ENCODE results near the gene ZNF275. TPM values are rescaled to one million over a fixed set of nuclear protein-coding genes. Genes with fewer than 3 reads are reported as not detected.

ZNF275 gene
- total RNA-seq, 1 experiment from 2014 or later = 9.8 TPM

DNA sequence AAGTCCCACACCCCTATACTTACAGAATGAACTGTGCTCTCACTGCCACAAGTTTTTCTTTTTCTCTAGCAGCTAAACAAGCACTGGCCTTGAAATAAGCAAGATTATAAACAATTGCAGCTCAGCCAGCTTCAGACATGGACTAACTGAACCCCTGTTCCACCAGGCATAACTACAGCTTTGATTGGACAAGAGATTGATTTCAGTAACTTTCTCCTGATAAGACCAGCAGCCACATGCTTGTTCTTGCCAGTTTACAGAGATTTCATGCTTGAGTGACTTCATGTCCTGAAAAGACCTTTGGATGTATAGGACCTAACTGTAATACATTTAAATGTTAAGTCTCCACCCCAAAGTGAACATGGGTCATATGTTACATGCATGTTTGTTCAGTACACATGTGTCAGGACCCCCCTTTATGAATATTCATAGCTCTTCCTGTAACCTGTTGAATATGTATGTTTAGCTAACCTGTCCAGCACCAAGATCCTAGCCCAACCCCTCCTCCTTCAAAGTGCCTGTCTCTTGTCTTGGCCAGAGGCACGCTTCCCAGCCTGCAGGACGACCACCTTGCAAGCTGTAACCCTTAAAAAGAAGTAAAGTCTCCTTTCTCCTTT lies 27.9 kb downstream of the ZNF275 start:
- Histone ChIP-seq H3K4me1 (ENCODE audit: control insufficient read depth in 1 of 2, insufficient read depth in 2 of 2, low read length in 2 of 2) (no peaks in the 10 kb centered on the region), H4K20me1 (ENCODE audit: insufficient read depth) (no peaks in the 10 kb centered on the region), H3K4me2 (ENCODE audit: low read length) (no peak overlapping the region), H3K27me3 (ENCODE audit: insufficient read depth, low read length) (peaks cover 4% of the 10 kb centered on the region; the same call in 1 of the 2 replicates), H3K4me3 (replicated peaks in 1 of 2; ENCODE audit: low read depth in 1 of 2, low read length in 2 of 2) (no peak overlapping the region), H3K79me2 (ENCODE audit: insufficient read depth, low read length) (no peaks in the 10 kb centered on the region), H3K9me2 (ENCODE audit: insufficient read depth) (no peaks in the 10 kb centered on the region), H3K9ac (ENCODE audit: low read length) (no peak overlapping the region), H3K36me3 (ENCODE audit: control insufficient read depth in 1 of 2, insufficient read depth in 2 of 2, low read length in 2 of 2) (no peaks in the 10 kb centered on the region), H2AFZ (ENCODE audit: low read depth, low read length, poor library complexity, severe bottlenecking) (no peak overlapping the region), H3K27ac (ENCODE audit: low read depth, low read length) (no peak overlapping the region), H3K9me3 (ENCODE audit: control insufficient read depth in 1 of 2, insufficient read depth in 1 of 2, low read depth in 1 of 2, low read length in 2 of 2) (no peaks in the 10 kb centered on the region)
- intact Hi-C loops (cut with micrococcal nuclease) = no loop called here
- POLR2A ChIA-PET = no interaction called here
- ATAC-seq (no peak), DNase-seq (ENCODE audit: low read depth, low spot score) (no peak)
- CTCF ChIA-PET = no interaction called here
- RAD21 ChIA-PET (ENCODE audit: low non-redundant PET in 1 of 2, low total read pairs in 2 of 2, uncharacterized antibody in 2 of 2, unreplicated experiment in 2 of 2) = no interaction called here
- TF ChIP-seq, protein P1, sequence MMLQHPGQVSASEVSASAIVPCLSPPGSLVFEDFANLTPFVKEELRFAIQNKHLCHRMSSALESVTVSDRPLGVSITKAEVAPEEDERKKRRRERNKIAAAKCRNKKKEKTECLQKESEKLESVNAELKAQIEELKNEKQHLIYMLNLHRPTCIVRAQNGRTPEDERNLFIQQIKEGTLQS (IDR thresholded peaks at IDR 0.05) = no peak
- TF ChIP-seq SIN3A (IDR thresholded peaks at IDR 0.05; ENCODE audit: low read depth) (no peak), TCF7L2 (IDR thresholded peaks at IDR 0.05; ENCODE audit: borderline replicate concordance, extremely low read depth, insufficient read depth, insufficient read length) (no peak), ZFX (IDR thresholded peaks at IDR 0.05) (no peak), CEBPB (IDR thresholded peaks at IDR 0.05; ENCODE audit: low read depth) (no peak), SP1 (IDR thresholded peaks at IDR 0.05; ENCODE audit: low read depth) (no peak), EGR1 (IDR thresholded peaks at IDR 0.05; ENCODE audit: low read depth) (no peak), ELF1 (IDR thresholded peaks at IDR 0.05; ENCODE audit: borderline replicate concordance, low read depth) (no peak), ZNF274 (IDR thresholded peaks at IDR 0.05; ENCODE audit: low read depth, low read length) (no peak)
- no TSS peak for BruUV-seq (replicated peaks)

DNA sequence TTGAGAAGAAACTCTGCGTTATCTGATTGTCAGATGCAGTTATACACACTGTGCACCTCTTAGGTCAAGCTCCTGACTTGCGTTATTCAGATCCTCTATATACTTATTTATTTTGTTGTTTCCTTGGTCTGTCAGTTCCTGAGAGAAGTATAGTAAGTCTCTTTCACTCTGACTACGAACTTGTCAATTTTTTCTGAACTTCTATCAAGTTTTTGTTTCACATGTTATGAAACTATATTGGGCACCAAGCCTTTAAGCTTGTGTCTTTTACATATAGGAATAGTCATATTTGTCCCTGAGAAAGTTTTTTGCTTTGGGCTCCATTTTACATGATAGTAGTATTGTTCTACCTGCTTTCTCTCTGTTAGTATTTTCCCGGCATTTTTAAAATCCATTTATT lies 31.7 kb downstream of the ZNF275 start:
- no TSS peak for BruUV-seq (replicated peaks)

More for the DNA sequence above, 31.7 kb downstream of the ZNF275 start:
- ChIA-PET RAD21 (ENCODE audit: low non-redundant PET in 1 of 2, low total read pairs in 2 of 2, uncharacterized antibody in 2 of 2, unreplicated experiment in 2 of 2) (no interaction called here), CTCF (no interaction called here), POLR2A (no interaction called here)
- Histone ChIP-seq H3K36me3 (ENCODE audit: control insufficient read depth in 1 of 2, insufficient read depth in 2 of 2, low read length in 2 of 2) (no peaks in the 10 kb centered on the region), H3K9me3 (ENCODE audit: control insufficient read depth in 1 of 2, insufficient read depth in 1 of 2, low read depth in 1 of 2, low read length in 2 of 2) (no peaks in the 10 kb centered on the region), H2AFZ (ENCODE audit: low read depth, low read length, poor library complexity, severe bottlenecking) (no peak overlapping the region), H3K4me3 (replicated peaks in 1 of 2; ENCODE audit: low read depth in 1 of 2, low read length in 2 of 2) (no peak overlapping the region), H4K20me1 (ENCODE audit: insufficient read depth) (no peaks in the 10 kb centered on the region), H3K79me2 (ENCODE audit: insufficient read depth, low read length) (no peaks in the 10 kb centered on the region), H3K4me1 (ENCODE audit: control insufficient read depth in 1 of 2, insufficient read depth in 2 of 2, low read length in 2 of 2) (no peaks in the 10 kb centered on the region), H3K27ac (ENCODE audit: low read depth, low read length) (no peak overlapping the region), H3K9ac (ENCODE audit: low read length) (no peak overlapping the region), H3K4me2 (ENCODE audit: low read length) (no peak overlapping the region), H3K27me3 (ENCODE audit: insufficient read depth, low read length) (peaks cover 4% of the 10 kb centered on the region; the same call in 1 of the 2 replicates), H3K9me2 (ENCODE audit: insufficient read depth) (no peaks in the 10 kb centered on the region)
- ATAC-seq (no peak), DNase-seq (ENCODE audit: low read depth, low spot score) (no peak)
- intact Hi-C loops (cut with micrococcal nuclease) = no loop called here
- TF ChIP-seq, protein P2, sequence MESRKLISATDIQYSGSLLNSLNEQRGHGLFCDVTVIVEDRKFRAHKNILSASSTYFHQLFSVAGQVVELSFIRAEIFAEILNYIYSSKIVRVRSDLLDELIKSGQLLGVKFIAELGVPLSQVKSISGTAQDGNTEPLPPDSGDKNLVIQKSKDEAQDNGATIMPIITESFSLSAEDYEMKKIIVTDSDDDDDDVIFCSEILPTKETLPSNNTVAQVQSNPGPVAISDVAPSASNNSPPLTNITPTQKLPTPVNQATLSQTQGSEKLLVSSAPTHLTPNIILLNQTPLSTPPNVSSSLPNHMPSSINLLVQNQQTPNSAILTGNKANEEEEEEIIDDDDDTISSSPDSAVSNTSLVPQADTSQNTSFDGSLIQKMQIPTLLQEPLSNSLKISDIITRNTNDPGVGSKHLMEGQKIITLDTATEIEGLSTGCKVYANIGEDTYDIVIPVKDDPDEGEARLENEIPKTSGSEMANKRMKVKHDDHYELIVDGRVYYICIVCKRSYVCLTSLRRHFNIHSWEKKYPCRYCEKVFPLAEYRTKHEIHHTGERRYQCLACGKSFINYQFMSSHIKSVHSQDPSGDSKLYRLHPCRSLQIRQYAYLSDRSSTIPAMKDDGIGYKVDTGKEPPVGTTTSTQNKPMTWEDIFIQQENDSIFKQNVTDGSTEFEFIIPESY (IDR thresholded peaks at IDR 0.05; ENCODE audit: extremely low read depth, insufficient replicate concordance, low read length) = no peak
- TF ChIP-seq SRF (IDR thresholded peaks at IDR 0.05; ENCODE audit: low read depth) = no peak

Data from HCT116 (cell line).